Right lung (tissue), 5 donors: ENCODE results near the gene MBD6. TPM values are rescaled to one million over a fixed set of nuclear protein-coding genes. Genes with fewer than 3 reads are reported as not detected.
A peak's percentile ranks its signal among the peaks of the same experiment; 100 is the strongest.
"Not testable (repeated sequence)": the region's sequence is repeated elsewhere in the genome, so short reads cannot be mapped to it uniquely, and the experiment has no call there.

Experiments
- DNase-seq, 2 donors: peaks; one replicate each; pipeline ENCODE4 v3.0.0-alpha.2; 2013
- polyA plus RNA-seq, 5 donors: library from polyadenylated mRNA; unstranded; fragments of 120-200 nt; gene quantifications; one replicate each; pipeline versions ENCODE4 v1.2.1 to v1.2.3, GENCODE V29; 2013; ENCODE audit warnings: inconsistent platforms in 1 of 5, low replicate concordance in 1 of 5; ENCODE audit not compliant: insufficient read length in 5 of 5, insufficient read depth in 1 of 5

MBD6 gene
- polyA plus RNA-seq, 5 donors: 55.7 to 78.7 (median 72.7) TPM

DNA sequence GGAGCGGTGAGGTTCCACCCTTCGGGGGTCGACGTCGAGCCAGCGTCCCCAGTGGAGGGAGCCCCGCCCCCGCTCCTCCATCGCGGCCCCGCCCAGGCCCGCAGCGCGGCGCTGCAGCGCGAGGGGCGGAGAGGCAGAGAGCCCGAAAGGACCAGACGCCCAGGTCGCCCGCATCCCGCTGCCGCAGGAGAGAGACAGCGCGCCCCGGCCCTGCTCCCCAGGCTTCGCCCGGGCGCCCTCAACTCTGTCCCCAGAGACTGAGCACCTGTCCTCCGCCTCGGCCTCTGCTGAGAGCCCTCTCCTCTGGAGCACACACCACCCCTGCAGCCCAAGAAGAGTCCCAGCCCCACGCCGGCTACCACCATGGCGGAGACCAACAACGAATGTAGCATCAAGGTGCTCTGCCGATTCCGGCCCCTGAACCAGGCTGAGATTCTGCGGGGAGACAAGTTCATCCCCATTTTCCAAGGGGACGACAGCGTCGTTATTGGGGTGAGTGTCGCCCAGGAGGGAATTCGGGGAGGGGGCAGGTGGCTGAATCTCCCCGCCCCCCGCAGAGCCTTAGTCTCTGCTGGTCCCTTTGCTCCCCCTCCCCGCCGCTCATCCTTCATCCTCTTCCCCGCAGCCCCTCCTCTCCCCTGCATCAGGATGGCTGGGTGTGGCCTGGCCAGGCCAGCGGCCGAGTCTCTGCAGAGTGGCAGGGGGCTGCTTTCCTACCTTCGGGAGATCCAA is 27.5 kb downstream of the MBD6 start, which contains the start of gene KIF5A:
Gene KIF5A, plus strand, starts transcription at position 136 of the 732 bp plus-strand sequence. Its CDS starts 228 bp downstream, at position 364.
- no peak for DNase-seq

DNA sequence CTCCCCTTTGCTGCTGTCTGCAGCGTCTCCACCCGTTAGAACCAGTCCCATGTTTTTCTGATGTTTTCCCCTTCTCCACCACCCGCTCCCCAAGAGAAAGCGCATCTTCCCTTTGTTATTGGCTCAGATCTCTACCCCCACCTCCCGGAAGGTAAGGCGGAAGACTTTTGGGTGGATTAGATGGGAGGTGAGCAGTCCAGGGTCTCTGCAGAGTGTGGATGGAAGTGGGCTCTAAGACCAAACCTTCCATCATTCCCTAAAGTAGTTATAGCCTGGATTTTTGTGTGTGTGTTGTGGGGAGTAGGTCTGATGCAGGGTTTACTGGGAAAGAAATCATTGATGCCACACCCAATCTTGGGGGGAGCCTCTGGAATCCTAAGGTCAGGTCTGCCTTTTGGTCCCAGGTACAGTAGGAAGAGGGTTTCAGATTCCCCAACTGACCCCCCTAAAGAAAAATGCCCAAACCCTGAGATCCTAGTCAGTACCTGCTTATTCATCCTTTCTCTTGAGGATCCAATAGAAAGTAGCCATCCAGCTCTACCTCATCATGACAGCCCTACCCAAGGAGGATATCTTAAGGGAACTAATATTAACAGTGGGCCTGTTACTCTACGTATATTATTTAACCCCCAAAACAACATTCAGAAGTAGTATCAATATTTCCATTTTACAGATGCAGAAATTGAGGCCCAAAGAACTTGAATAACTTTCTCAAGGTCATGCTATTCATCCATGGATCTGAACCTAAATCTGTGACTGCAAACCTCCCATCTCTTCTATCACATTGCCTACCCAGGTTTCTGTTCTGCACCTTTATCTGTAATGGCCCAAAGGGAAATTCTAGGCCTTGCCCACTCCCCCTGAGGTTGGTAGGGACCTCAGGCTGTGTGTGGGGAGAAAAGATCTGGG is 28.3 kb downstream of the MBD6 start:
- DNase-seq: no peak

DNA sequence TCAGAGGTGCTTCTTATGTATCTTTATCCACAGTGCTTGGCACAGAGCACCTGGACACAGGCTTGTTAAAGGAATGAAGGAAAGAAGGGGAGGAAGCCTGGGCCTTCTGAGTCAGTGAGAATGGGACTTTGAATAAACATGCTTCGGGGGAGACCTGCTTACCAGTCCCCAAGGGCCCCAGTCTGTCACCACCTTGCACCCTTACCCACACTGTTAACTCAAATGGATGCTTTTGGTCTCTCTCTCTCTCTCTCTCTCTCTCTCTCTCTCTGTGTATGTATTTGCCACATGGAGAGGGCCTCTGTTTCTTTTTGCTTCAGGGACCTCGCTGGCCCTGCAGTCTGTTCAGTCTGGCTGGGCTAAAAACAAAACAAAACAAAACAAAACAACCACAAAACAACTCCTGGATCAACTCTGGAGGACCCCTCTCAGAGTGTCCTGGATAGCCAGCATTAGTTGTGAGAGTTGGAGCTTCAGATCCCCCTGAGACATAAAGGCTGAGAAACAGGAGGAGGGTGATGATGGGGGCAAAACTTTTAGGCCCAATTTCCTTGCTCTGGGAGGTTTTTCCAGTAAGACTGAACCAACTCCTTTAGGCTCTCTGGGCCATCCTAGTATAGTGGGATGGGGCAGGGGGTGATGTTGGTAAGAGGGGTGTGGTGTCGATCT is 29.1 kb downstream of the MBD6 start:
- no peak for DNase-seq

DNA sequence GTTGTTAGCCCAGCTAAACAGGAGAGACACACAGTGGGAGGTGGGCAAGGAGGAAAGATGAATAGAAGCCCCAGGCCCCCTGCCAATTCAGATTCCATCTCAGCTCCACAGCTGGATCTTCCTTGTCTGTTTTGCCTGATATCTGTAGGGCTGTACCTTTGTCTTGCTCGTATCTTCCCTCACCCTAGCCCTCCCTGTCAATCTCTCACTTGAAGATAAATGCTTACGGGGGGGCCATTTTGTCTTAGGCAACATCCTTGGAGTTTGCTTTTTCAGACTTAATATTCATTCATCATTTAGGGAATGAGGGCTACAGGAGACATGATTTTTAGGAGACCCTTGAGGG is 29.7 kb downstream of the MBD6 start:
- DNase-seq: no peak

DNA sequence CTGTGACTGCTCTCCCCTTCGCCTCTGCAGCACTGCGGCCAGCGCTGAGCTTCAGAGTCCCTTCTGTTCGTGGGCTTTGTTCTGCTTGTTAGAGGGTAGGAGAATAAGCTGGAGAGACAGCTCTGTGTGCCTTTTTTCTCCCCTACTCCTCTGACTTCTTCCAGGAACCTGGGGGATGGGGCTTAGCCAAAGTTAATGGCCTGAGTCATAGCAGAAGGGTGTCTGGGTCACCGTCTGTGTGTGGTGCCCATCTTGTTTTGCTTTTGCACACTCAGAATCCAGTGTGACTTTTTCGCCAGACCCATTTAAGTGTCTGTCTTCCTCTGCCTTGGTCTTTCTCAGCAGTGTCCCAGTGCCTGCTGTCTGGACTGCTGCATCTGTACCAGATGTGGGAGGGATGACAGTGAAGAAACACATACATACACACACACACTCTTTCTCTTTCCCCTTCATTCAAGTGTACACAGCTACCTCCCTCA is 30.2 kb downstream of the MBD6 start:
- no peak for DNase-seq

DNA sequence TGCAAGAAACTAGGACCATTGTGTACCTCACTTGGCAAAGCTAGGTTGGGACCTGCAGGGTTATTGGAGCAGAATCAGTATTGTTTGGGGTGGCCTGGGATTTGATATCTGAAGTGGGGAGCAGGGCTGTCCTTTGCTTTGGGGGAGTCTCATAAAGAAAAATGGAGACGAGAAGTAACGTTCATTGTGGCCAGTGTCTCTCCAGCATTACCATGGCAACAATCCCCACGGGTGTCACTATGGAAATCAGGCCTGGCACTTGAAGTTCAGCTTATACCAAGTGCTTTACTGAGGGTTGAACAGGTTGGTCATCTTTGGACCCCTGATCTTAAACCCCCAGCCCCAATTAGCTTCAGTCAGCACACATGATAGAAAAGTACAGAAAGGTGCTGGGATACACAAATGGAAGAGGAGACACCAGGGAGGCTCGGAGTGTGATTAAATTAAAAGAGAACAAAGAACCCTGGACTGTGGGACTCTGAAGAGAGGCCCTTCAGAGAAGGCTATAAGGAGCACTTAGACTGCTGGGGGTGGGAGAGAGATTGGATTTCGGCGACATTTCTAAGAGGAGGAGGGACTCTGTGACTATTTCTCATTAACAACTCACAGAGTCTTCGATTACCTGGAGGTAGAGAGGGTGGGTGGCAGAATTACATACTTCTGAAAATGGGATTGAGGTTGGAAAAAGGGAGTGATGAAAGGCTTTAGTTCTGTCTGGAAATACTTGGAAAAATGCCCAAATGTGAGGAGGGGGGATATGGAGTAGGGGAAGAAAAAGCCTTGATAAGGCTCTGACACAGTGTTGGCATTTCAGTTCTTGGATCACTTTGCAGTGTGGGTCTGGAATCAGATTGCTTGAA is 30.9 kb downstream of the MBD6 start:
- peak in 1 of 2 donors; percentile 4 for DNase-seq

DNA sequence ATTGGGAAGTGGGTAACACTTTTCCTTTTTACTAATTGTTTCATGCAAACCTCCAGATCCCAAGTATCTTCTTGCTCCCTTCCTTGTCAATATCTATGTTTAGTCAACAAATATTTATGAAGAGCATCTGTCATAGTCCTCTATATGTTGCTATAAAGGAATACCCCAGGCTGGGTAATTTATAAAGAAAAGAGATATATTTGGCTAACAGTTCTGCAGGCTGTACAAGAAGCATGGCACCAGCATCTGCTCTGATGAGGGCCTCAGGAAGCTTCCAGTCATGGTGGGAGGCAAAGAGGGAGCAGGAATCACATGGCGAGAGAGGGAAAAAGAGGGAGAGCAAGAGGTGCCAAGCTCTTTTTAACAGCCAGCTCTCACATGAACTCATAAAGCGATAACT is 31.8 kb downstream of the MBD6 start:
- no peak for DNase-seq

DNA sequence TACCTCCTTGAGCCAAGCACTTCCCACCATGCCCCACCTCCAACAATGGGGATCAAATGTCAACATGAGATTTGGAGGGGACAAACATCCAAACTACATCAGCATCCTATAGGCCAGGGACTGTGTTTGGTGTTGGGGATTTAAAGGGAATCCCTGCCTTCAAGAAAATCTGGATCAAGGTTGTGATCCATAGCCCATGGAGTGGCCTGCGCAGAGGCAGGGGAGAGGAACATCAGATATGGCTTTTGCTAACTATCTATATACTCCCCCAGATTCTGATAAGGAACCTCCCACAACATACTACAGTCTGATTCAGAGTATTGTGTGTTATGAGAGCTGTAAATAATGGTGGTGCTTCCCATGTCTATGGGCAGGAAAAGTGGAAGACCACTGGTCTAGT is 32.3 kb downstream of the MBD6 start:
- DNase-seq: no peak

DNA sequence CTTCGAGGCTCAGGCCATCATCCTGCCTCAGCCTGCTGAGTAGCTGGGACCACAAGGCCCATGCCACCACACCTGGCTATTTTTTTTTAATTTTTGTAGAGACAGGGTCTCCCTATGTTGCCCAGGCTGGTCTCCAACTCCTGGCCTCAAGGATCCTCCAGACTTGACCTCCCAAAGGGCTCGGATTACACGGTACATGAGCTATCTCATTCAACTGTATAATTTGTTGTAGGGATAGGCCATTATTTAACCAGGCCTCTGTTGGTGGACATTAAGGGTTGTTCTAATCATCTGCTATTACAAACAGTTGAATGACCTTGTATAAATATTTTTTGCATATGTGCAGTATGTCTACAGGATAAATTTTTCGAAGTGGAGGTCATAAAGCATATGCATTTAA is 36.2 kb downstream of the MBD6 start:
- DNase-seq: no peak

DNA sequence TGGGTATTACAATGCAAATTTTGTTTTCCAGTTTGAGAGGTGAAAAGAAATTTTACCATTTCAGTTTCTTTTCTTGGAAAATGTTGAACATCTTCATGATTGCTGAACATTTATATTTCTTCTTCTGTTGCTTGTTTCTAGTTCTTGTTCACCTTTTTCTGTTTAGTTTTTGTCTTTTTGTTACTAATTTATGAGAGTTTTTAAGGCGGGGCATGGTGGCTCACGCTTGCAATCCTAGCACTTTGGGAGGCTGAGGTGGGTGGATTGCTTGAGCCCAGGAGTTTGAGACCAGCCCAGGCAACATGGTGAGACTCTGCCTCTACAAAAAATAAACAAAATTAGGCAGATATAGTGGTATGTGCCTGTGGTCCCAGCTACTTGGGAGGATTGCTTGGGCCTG is 37.9 kb downstream of the MBD6 start:
- DNase-seq: no peak

DNA sequence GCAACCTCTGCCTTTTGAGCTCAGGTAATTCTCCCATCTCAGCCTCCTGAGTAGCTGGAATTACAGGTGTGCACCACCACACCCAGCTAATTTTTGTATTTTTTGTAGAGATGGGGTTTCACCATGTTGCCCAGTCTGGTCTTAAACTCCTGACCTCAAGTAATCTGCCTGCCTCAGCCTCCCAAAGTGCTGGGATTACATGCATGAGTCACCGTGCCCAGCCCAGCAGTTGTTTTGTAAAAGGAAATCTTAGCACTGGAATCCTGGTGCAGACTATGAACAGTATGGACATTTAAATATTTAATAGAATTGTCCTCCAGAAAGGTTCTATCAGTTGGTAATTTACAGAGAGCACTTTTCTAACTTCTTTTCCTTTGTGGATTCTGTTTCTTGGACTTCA is 38.5 kb downstream of the MBD6 start:
- not testable (repeated sequence) for DNase-seq

DNA sequence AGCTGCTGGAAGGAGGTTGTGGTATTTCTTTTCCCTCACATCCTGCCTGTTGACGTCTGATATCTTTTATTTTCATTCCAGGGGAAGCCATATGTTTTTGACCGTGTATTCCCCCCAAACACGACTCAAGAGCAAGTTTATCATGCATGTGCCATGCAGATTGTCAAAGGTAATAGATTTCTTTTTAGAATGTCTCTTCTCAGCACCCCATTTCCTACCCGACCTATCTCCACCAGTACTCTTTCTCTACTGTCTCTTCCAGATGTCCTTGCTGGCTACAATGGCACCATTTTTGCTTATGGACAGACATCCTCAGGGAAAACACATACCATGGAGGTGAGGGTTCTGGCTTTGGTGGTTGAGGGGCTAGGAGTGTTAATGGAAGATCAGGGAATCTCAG is 40.7 kb downstream of the MBD6 start:
- DNase-seq: no peak

DNA sequence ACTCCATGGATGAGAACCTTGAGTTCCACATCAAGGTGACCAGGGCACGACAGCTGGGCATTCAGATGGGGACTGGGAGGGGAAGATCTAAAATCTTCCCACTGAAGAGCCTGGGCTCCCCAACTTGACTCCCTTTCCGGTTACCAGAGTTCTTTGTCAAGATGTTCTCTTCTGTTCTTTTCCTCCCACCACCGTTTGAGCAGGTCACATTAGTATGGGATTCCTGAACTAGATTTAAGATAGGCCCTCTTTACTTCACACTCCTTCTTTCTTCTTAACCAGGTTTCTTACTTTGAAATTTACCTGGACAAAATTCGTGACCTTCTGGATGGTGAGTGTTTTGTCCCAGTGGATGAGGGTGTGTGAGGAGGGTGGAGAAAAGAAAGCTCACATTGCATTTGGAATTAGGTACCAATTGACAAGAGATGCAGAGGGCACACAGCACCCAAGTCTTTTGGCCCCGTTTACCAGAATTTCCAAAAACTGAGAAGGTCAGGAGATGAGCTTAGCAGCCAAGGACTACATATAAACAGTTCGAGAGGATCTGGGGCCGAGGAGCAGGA is 41.6 kb downstream of the MBD6 start:
- no peak for DNase-seq

DNA sequence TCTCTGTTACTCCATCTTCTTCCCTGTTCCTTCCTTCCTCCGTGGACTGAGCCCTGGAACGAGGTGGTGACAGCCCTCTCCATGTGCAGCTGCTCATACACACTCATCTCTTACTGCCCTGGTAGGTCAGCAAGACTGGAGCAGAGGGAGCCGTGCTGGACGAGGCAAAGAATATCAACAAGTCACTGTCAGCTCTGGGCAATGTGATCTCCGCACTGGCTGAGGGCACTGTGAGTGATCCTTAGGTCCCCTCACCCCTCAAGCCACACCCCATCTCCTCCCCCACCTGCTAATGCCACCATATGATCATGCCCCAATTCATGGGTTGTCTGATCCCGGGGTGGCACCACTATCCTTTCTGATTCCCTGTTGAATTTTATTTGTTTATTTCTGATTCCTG is 46.2 kb downstream of the MBD6 start:
- DNase-seq: no peak

DNA sequence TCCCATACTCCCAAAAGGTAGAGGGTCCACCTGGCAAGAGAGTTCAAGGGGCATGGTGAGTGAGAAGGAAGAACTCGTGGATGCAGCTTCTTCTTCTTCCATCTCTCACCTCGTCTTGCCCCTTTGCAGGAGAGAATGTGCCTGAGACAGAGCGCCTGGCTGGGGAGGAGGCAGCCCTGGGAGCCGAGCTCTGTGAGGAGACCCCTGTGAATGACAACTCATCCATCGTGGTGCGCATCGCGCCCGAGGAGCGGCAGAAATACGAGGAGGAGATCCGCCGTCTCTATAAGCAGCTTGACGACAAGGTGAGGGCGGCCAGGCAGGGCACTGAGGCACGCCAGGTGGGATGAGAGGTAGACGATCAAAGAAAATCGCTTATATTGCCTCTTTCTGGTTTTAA is 47.2 kb downstream of the MBD6 start:
- no peak for DNase-seq

DNA sequence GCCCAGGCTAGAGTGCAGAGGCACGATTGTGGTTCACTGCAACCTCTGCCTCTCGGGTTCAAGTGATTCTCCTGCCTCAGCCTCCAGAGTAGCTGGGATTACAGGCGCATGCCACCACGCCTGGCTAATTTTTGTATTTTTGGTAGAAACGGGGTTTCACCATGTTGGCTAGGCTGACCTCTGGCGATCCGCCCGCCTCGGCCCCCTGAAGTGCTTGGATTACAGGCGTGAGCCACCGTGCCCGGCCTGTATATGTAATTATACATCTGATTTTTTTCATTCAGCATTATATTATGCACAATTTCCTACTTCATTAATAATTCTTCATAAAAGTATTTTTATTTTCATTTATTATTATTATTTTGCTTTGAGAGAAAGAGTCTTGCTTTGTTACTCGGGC is 47.8 kb downstream of the MBD6 start:
- not testable (repeated sequence) for DNase-seq

DNA sequence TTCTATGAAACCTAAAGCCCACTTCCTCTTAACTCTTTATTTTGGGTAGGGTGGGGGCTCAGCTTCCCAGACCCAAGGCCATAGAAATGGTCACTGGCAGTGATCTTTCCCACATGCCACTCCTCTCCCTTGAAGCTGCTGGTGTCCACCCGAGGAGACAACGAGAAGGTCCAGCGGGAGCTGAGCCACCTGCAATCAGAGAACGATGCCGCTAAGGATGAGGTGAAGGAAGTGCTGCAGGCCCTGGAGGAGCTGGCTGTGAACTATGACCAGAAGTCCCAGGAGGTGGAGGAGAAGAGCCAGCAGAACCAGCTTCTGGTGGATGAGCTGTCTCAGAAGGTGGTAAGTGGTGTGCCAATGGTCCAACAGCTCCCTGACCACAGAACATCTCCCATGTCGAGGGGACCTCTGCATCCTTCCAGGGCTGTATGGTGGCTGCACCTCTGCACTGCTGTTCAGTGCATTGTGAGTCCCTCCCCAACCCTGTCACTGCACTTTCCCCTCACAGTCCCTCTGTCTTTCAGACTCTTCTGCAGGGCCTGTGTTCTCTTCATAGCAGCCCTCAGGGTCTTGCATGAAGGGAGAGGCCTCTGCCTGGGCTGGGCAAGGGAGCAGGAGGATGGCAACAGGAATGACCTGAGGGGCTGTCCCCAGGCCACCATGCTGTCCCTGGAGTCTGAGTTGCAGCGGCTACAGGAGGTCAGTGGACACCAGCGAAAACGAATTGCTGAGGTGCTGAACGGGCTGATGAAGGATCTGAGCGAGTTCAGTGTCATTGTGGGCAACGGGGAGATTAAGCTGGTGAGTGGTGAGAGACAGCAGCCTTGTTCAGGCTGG is 49.5 kb downstream of the MBD6 start:
- DNase-seq: no peak

DNA sequence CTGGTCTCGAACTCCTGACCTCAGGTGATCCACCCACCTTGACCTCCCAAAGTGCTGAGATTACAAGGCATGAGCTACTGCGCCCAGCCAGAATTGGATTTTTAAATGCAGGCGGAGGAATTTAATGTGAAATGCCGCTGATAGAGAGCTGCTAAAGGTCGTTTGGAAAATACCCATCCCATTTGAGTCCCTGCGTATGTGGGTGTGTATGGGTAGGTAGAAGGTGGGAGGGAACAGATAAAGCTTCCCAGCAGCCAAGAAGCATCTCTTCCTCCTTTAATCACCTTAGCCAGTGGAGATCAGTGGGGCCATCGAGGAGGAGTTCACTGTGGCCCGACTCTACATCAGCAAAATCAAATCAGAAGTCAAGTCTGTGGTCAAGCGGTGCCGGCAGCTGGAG is 52.2 kb downstream of the MBD6 start:
- no peak for DNase-seq

DNA sequence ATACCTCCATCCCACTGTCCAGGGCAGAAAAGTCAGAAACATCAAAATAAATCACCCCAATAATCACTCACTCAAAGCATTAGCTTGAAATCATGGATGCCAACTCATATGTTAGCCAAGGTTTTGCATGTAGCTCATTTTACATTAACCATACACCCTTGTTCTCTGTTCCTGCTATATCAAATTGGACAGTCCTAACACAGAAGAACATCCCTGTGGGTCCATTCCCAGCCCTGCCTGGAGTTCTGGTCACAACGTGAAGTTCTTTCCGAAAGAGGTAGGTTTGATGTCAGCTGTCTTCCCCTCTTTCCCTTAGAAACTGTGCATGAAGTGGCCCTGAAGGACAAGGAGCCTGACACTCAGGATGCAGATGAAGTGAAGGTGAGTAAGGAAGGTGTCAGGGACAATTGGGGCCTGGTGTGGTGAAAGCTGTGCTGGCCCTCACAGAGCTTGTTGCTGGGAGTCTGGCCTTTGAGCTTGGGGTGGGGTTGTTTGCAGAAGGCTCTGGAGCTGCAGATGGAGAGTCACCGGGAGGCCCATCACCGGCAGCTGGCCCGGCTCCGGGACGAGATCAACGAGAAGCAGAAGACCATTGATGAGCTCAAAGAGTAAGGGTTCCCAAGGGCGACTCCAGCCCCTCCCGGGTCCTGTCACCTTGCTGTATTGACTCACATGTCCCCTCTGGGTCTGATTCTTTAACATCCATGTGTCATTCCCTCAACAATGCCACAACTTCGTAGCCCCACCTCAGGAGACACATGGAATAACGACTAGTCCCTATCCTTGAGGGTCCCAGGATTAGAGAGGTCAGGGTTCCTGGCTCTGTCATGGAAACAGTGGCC is 53.4 kb downstream of the MBD6 start:
- DNase-seq: no peak
